HG02763 (cell line): Measurements from ENCODE around the gene SKIC8.
"Not testable (repeated sequence)": the region's sequence is repeated elsewhere in the genome, so short reads cannot be mapped to it uniquely, and the experiment has no call there.

Experiments
- ATAC-seq: cut with Tn5 transposase; IDR thresholded peaks from one replicate; pipeline ENCODE4 v1.9.1; 2021; ENCODE audit warnings: mild to moderate bottlenecking, moderate library complexity; ENCODE audit not compliant: unreplicated experiment

SKIC8 gene

DNA sequence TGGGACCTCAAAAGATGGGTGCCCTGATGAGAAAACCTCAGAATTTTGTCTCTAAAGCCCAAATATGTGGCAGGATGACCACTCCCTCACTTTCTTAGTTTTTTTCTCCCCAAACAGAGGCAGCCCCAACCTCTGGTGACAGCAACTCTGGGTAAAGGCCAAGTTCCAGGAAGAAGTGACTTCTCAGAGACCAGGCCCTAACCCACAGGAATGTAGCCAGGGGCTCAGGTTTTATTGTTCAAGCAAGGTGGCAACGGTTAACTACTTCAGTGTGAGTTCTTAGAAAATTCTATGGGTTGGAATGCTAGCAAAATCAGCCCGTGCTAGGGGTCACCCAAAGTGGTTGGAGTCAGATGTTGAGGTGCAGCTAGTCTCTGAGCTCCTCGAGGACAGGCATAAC lies 40.2 kb downstream of the SKIC8 start:
- ATAC-seq = no peak

DNA sequence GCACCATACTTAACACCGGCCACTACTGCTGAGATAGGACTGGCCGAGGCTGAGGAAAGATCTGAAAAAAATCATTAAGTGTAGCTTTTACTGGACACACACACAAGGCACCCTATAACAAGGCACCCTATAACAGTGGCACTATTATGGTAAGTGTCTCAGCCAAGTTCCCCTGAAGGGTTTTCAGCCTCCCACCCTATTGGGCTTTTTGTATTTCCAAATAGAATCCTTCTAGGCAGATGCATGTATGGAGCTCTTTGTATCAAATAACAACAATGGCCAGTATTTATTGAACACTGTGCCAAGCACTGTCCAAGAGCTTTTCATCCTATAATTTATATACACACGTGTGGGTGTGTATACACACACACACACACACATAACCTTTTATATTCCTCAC lies 41.7 kb downstream of the SKIC8 start:
- ATAC-seq = no peak

DNA sequence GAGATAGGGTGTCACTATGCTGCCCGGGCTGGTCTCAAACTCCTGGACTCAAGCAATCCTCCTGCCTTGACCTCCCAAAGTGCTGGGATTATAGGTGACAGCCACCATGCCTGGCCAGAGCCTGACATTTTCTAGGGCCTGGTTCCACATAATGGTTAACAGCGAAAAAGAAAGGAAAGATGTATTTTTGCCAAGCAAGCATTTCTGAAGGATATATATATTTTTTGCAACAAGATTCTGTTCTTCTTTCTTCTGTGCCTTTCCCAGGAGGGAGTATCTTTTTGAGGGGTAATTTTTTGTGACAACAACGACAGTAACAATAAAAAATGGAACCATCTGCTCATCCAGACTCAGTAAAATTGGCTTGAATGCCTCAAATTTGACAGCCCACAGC lies 43.4 kb downstream of the SKIC8 start:
- no peak for ATAC-seq

DNA sequence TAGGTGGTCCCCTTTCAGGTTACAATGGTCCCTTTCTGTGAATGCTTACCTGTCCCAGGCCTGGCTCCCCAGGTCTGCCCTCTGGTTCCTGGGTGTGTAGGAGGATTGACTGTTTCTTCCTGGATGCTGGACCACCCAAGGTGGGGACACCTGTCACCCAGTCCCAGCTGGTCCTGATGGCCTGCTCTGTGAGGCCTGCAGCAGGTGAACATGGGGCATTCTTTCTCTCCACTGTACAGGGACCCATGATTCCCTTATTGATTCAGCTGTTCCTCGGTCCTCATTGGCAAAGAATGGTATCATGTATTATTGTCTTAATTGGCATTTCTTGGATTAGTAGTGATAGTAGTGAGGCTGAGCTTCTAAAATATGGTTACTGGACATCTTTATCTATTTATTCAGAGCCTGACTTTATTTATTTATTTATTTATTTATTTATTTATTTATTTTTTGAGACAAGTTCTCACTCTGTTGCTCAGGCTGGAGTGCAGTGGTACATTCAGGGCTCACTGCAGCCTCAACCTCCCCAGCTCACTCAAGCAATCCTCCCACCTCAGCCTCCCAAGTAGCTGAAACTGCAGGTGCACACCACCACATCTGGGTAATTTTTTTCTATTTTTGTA lies 43.9 kb downstream of the SKIC8 start:
- ATAC-seq = no peak

DNA sequence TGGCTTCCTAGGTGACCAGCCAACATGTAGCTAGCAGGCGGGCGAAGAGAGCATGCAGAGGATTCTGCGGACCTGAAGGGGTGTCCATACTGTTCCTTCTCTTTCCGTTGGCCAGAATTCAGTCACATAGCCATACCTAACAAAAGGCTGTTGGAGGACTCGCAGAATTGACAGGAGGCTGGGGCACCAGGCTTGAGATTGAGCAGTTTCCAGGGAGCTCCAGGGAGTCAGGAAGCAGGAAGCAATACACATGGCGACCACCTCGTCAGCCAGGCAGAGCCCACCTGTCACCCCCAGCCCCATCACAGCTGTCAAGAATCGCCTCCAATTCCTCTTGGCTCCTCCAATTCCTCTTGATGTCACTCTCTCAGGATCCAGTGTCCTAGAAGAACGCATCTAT lies 48.3 kb downstream of the SKIC8 start:
- no peak for ATAC-seq

DNA sequence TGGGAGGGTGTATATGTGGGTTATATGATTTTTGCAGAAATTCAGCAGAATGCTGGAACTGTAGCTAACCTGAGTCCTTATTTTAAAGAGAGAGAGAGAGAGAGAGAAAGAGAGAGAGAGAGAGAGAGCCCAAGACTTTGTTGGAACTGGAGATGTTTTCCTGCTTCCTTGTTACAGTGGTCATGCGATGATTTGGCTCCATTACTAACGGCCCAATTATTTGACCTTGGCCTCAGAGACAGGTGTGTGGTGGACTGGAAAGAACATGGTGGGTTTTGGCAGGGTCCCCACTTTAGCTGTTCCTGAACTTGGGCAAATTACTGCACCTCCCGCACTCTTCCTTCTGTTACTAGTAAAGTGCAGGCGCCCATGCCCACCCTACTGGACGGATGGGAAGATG lies 50.3 kb downstream of the SKIC8 start:
- ATAC-seq = no peak

DNA sequence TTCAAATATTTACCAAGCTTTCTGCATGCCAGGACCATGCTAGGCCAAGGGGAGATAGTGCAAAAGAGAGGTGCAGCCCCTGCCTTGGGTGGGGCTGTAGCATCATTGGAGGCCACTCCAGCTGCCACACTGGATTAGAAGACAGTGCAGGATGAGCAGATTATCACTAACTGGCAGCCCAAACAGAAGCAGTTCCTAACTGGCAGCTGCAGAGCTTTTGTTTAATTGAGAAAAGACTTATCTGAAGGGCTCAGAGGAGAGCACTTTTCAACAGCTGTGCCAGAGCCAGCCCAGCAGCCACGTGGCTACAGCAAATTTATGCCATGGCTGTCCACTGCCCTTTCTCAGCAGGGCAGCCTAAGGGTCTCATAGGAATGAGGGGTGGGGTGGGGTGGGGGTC lies 51.5 kb downstream of the SKIC8 start:
- ATAC-seq = no peak

- not testable (repeated sequence) for ATAC-seq
These were observed 53.3 kb downstream of the SKIC8 start for GRCh38 chr15:78245976-78246620.

GRCh38 chr15:78245392-78245791 lies 54.0 kb downstream of the SKIC8 start:
- not testable (repeated sequence) for ATAC-seq

DNA sequence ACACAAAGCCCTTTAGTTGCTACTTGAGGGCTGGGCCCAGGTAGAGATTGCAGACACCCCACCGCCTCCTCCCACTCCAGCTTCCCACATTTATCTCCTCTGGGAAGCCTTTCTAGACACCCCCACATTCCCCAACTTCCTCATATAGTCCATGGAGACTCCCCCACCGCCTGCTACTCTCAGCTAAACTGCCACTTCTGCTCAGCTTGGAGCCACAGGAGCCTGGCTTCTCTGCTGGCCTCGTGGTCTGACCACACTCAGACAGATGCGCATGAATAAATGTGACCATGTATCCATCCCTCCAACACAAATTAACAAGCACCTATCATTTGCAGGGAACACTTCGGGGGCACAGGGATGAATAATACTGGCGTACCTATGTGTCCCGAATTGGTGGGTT lies 54.5 kb downstream of the SKIC8 start:
- no peak for ATAC-seq

DNA sequence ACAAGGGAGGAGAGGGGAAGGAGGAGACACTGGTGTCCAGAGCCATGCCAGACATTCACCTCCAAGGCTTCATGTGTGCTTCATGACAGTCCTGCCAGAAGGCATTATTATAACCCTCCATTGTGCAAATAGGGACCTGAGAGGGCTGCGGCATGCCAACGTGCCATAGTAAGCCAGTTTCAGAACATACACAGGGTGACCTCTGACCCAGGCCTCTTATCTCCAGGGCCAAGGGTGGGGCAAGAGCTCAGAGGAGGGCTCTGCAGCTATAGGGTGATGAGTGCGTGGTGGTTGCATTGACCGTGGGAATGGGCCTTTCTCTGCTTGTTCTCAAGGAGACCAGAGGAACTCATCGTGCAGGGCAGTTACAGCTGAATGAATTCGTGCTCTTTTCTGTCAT lies 55.3 kb downstream of the SKIC8 start:
- no peak for ATAC-seq

DNA sequence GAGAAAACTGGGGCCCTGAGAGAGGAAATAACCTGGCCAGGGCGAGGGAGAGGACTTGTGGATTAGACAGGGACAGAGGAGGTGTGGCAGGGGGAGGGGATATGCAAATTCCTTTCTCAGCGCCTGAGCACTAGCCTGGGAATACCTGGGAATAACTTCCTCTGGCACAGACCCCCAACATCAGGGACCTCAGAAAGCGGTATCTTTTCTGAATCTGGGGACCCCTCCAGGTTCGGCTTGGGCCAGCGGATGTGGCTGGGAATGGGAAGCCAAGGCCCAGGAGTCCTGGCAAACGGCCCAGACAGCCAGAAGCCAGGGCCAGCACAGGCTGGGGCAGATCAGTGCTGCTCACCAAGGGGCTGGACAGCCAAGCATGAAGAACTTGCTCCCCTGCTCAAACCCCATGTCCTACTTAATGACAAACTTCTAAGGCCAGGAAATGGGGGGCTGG lies 55.9 kb downstream of the SKIC8 start:
- ATAC-seq = no peak

DNA sequence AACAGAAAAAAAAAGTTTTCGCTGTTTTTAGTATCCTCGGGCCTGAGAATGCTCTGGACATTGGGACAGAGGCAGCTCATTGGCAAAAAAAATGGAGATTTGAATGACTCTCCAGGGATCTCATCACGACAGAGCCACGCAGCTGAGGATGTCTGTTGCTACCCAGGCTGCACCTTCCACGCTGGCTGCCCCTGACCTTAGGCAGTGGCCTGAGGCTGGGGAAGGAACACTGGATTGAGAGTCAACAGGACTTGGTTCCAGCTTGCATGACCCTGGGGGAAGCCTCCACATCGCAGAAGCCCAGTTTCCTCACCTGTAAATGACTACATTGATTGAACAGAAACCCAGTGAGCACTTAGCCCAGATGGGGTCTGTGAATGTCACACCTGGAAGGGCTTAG lies 56.4 kb downstream of the SKIC8 start:
- ATAC-seq = no peak

- no peak for ATAC-seq
These were observed 57.3 kb downstream of the SKIC8 start for GRCh38 chr15:78242128-78242527.

GRCh38 chr15:78241017-78241416 lies 58.4 kb downstream of the SKIC8 start:
- ATAC-seq = no peak

DNA sequence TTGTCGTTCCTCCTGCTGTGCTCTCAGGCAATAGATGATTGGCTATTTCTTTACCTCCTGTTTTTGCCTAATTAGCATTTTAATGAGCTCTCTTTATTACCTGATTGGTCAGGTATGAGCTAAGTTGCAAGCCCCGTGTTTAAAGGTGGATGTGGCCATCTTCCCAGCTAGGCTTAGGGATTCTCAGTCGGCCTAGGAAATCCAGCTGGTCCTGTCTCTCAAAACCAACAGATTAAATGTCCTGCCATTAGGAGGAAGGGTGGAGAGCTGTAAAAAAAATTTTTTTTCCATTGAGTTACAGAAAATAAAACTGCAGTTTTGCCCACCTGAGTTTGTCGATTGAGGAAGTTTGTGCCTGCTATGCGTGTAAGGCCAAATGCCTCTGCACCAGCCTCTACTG lies 59.6 kb downstream of the SKIC8 start:
- ATAC-seq = no peak

DNA sequence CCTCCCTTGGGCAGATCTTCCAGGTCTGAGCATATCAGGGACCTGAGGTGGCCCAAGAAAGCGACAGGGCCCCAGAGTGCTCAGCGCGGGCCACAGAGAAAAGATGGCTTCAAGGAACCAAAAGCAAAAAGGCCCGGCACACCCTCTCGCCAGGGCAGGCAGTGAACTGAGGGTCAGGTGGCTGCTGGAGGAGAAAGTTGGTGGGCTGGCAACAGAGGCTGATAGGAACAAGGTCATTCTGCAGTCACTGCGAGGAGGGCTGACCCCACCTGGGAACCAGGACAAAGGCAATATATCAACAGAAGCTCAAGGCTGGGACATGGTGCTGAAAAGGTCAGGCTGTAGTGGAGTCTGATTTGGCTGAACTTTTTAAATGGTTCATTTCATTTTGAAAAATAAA lies 62.3 kb downstream of the SKIC8 start:
- no peak for ATAC-seq

DNA sequence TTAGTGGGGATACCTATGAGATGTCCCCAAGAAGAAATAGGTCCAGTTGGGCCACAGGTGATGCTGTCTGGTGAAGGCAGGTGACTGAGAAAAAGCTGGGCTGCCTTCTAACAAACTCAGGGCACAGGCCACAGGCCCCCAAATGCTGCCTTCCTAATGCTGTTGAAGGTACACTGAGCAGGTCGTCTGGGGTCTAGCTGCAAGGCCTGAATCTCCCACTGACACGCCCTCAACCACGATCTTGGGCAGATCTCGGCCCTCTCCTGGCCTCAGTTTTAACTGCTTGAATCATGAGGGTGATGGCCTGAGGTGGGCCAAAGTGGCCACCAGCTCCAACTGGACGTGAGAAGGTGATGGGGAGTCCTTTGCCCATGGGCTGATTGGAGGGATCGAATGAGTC lies 62.9 kb downstream of the SKIC8 start:
- no peak for ATAC-seq

- no peak for ATAC-seq
These were observed 64.8 kb downstream of the SKIC8 start, which contains the start of gene ACSBG1 for GRCh38 chr15:78234515-78235040. Gene ACSBG1 (minus strand): TSS chr15:78234565. CDS start chr15:78234501, 64 bp downstream.

DNA sequence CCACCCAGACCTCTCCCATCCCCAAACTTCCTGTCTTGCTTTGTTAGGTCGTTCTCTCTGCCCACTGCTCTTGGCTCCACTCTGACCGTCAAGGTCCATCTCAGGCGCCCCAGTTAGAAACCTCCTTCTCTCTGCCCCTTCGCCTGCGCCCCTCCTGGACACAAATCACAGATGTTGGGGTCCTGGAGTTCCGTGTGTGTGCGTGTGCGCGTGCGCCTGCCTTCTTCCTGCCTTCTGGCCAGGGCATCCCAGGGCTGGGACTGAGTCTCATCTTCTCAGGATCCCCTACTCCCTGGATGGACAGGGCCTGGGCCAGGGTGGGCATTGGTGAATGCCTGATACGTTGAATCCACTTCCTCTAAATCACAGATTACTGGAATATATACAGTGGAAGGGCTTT lies 65.9 kb downstream of the SKIC8 start:
- ATAC-seq = no peak
